MCF 10A (cell line): ENCODE results near the gene PITRM1. TPM values are rescaled to one million over a fixed set of nuclear protein-coding genes. Genes with fewer than 3 reads are reported as not detected.

ENCODE experiments used
- BruUV-seq: library from RNA; stranded (reverse); fragments of 400-500 nt; replicated peaks from 2 replicates; lab custom pipeline; 2021; lab: Mats Ljungman, UMichigan
- CTCF ChIA-PET: fragments of 300-600 bp; sonication (Branson Sonifier 250); formaldehyde crosslinking; extraction: SDS; loops from one replicate; lab custom pipeline; 2021; ENCODE audit warnings: antibody characterized with exemption, inconsistent platforms; lab: Yijun Ruan, JAX
- POLR2A ChIA-PET: fragments of 300-600, 350-650 bp; sonication (Branson Sonifier 250); formaldehyde crosslinking; extraction: SDS; loops from one replicate; lab custom pipeline; 2020; ENCODE audit warnings: antibody characterized with exemption, inconsistent platforms; lab: Yijun Ruan, JAX
- DNase-seq: peaks from one replicate; pipeline ENCODE4 v3.0.0-alpha.2; 2018; ENCODE audit not compliant: unreplicated experiment
- H3K27ac Mint-ChIP-seq: one replicate; pipeline ENCODE4 v1.8.0; 2022; ENCODE audit warnings: mild to moderate bottlenecking, low read depth, mixed read lengths; ENCODE audit not compliant: unreplicated experiment
- H3K27me3 Mint-ChIP-seq: one replicate; pipeline ENCODE4 v1.8.0; 2022; ENCODE audit warnings: mixed read lengths; ENCODE audit not compliant: insufficient read depth, unreplicated experiment
- H3K36me3 Mint-ChIP-seq: one replicate; pipeline ENCODE4 v1.8.0; 2022; ENCODE audit warnings: mild to moderate bottlenecking, moderate library complexity, mixed read lengths; ENCODE audit not compliant: insufficient read depth, unreplicated experiment
- H3K4me1 Mint-ChIP-seq: one replicate; pipeline ENCODE4 v1.8.0; 2022; ENCODE audit warnings: mixed read lengths; ENCODE audit not compliant: insufficient read depth, unreplicated experiment
- H3K4me3 Mint-ChIP-seq: one replicate; pipeline ENCODE4 v1.8.0; 2022; ENCODE audit warnings: mild to moderate bottlenecking, moderate library complexity, mixed read lengths; ENCODE audit not compliant: unreplicated experiment
- H3K9me3 Mint-ChIP-seq: one replicate; pipeline ENCODE4 v1.8.0; 2022; ENCODE audit warnings: mixed read lengths; ENCODE audit not compliant: unreplicated experiment
- CTCF ChIP-seq: fragments of 200-600 bp; IDR thresholded peaks from one replicate; pipeline ENCODE4 v1.8.0; 2022; ENCODE audit warnings: antibody characterized with exemption, mild to moderate bottlenecking; ENCODE audit not compliant: unreplicated experiment
- intact Hi-C: fragments of 100-400 bp; cut with micrococcal nuclease; formaldehyde crosslinking; loops from 2 replicates; pipeline ENCODE4 v1.14.1; 2022
- total RNA-seq: library from RNA; stranded (reverse); gene quantifications from 2 replicates; pipeline ENCODE4 v1.2.3, GENCODE V29; 2022

PITRM1 gene
- total RNA-seq, 1 experiment from 2014 or later: 132 TPM

GRCh38 chr10:3208481-3209406 is 36.2 kb upstream of the PITRM1 start:
- H3K27ac Mint-ChIP-seq: no peak overlapping the region
- POLR2A ChIA-PET: interaction anchor here (0.9 kb wide), 1 partner anchor 25 kb away, joined by 3 read pairs; no protein-coding TSS in a partner anchor
- H3K9me3 Mint-ChIP-seq: no peaks in the 10 kb centered on the region
- no peak for TF ChIP-seq CTCF
- CTCF ChIA-PET: interaction anchor here (1.4 to 1.6 kb wide), 2 partner anchors 11 to 16 kb away, joined by 4 to 5 read pairs; no protein-coding TSS in a partner anchor
- DNase-seq: no peak
- BruUV-seq: no TSS peak
- H3K4me1 Mint-ChIP-seq: no peaks in the 10 kb centered on the region
- no peaks in the 10 kb centered on the region for H3K36me3 Mint-ChIP-seq
- H3K4me3 Mint-ChIP-seq: no peak overlapping the region
- H3K27me3 Mint-ChIP-seq: peaks cover 36% of the 10 kb centered on the region
- intact Hi-C loops: no loop called here

GRCh38 chr10:3207351-3207750 is 34.8 kb upstream of the PITRM1 start:
- Mint-ChIP-seq H3K9me3 (no peaks in the 10 kb centered on the region), H3K4me1 (no peaks in the 10 kb centered on the region), H3K4me3 (no peak overlapping the region), H3K27ac (no peak overlapping the region), H3K27me3 (peaks cover 36% of the 10 kb centered on the region), H3K36me3 (no peaks in the 10 kb centered on the region)
- intact Hi-C loops: no loop called here
- BruUV-seq: no TSS peak
- ChIA-PET CTCF (no interaction called here), POLR2A (interaction anchor here (0.7 to 0.9 kb wide), 2 partner anchors 13 to 1457 kb away, joined by 3 read pairs; no protein-coding TSS in a partner anchor)
- DNase-seq: no peak
- no peak for TF ChIP-seq CTCF

GRCh38 chr10:3206511-3207157 is 34.1 kb upstream of the PITRM1 start:
- Mint-ChIP-seq H3K36me3 (no peaks in the 10 kb centered on the region), H3K9me3 (no peaks in the 10 kb centered on the region), H3K4me3 (no peak overlapping the region), H3K27ac (no peak overlapping the region), H3K4me1 (no peaks in the 10 kb centered on the region), H3K27me3 (peaks cover 36% of the 10 kb centered on the region)
- ChIA-PET CTCF (interaction anchor here (0.9 kb wide), 1 partner anchor 9 kb away, joined by 4 read pairs; no protein-coding TSS in a partner anchor), POLR2A (interaction anchor here (0.7 to 0.9 kb wide), 2 partner anchors 13 to 1458 kb away, joined by 3 read pairs; no protein-coding TSS in a partner anchor)
- intact Hi-C loops: no loop called here
- no peak for DNase-seq
- no peak for TF ChIP-seq CTCF
- no TSS peak for BruUV-seq

DNA sequence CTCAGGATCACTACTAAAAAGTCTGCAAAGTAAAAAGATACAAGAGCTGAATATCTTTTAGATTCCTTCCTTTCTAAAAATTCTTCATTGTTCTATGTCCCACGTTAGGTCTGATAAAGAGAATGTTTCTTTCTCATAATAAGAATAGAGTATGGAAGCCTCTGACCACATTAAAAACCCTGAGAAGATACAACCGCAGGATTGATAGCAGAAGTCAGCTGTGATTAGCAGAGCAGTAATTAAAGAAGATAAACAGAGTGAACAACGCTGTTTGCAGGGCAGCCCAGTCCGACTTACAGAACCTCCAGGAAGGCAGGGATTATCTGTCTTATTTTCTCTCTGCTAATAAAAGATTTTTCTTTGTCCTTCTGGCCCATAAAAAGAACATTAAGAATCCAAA is 31.4 kb upstream of the PITRM1 start:
- no TSS peak for BruUV-seq
- Mint-ChIP-seq H3K27me3 (peaks cover 22% of the 10 kb centered on the region), H3K9me3 (no peaks in the 10 kb centered on the region), H3K36me3 (no peaks in the 10 kb centered on the region), H3K27ac (no peak overlapping the region), H3K4me3 (no peak overlapping the region), H3K4me1 (no peaks in the 10 kb centered on the region)
- DNase-seq: no peak
- no peak for TF ChIP-seq CTCF
- CTCF ChIA-PET: interaction anchor here (0.9 kb wide), 1 partner anchor 12 kb away, joined by 4 read pairs; no protein-coding TSS in a partner anchor
- POLR2A ChIA-PET: no interaction called here
- intact Hi-C loops: no loop called here
